DND-41 (cell line): ENCODE results near the gene VPS13A.
"Not testable (repeated sequence)": the region's sequence is repeated elsewhere in the genome, so short reads cannot be mapped to it uniquely, and the experiment has no call there.

Experiments
- ATAC-seq: fragments of 200-7000 bp; cut with Tn5 transposase; 3 replicates; pipeline ENCODE4 v1.9.1; 2021; ENCODE audit warnings: low read depth; ENCODE audit not compliant: insufficient read depth
- DNase-seq: peaks from one replicate; pipeline ENCODE4 v3.0.0-alpha.2; 2020
- H2AFZ ChIP-seq: 2 replicates; pipeline ENCODE4 v1.6.0; 2012; ENCODE audit warnings: low read depth, low read length
- H3K27ac ChIP-seq: 2 replicates; pipeline ENCODE4 v1.5.1; 2012; ENCODE audit warnings: low read length, inconsistent platforms
- H3K27me3 ChIP-seq: fragments of 200-600 bp; sonication (generic); 2 replicates; pipeline ENCODE4 v1.6.0; 2012; ENCODE audit warnings: low read length, mild to moderate bottlenecking, inconsistent platforms; ENCODE audit not compliant: insufficient read depth, poor library complexity
- H3K36me3 ChIP-seq: 2 replicates; pipeline ENCODE4 v1.5.1; 2012; ENCODE audit warnings: low read length, inconsistent platforms; ENCODE audit not compliant: insufficient read depth
- H3K4me1 ChIP-seq: 2 replicates; pipeline ENCODE4 v1.5.1; 2012; ENCODE audit warnings: mild to moderate bottlenecking, low read length; ENCODE audit not compliant: insufficient read depth
- H3K4me2 ChIP-seq: 2 replicates; pipeline ENCODE4 v1.6.0; 2012; ENCODE audit warnings: mild to moderate bottlenecking, moderate library complexity, low read length, inconsistent platforms; ENCODE audit not compliant: insufficient read depth
- H3K4me3 ChIP-seq, 2 experiments: fragments of 200-600 bp in 1 of 2; shearing (Covaris generic) in 1 of 2; 2 replicates each; pipeline ENCODE4 v1.5.1; 2012 to 2016; ENCODE audit warnings: inconsistent platforms in 2 of 2, low read length in 2 of 2, mild to moderate bottlenecking in 2 of 2, low read depth in 1 of 2, moderate library complexity in 1 of 2
- H3K79me2 ChIP-seq: 2 replicates; pipeline ENCODE4 v1.6.0; 2012; ENCODE audit warnings: low read length, inconsistent platforms; ENCODE audit not compliant: insufficient read depth
- H3K9ac ChIP-seq: 2 replicates; pipeline ENCODE4 v1.6.0; 2012; ENCODE audit warnings: low read depth, mild to moderate bottlenecking, inconsistent platforms, low read length, moderate library complexity
- H3K9me3 ChIP-seq: 2 replicates; pipeline ENCODE4 v1.5.1; 2012; ENCODE audit warnings: low read length, moderate library complexity, mild to moderate bottlenecking, inconsistent platforms; ENCODE audit not compliant: insufficient read depth, severe bottlenecking
- H4K20me1 ChIP-seq: 2 replicates; pipeline ENCODE4 v1.6.0; 2012; ENCODE audit warnings: low read length; ENCODE audit not compliant: insufficient read depth
- EZH2 ChIP-seq: IDR thresholded peaks from 3 replicates; pipeline ENCODE4 v1.6.1; 2012; ENCODE audit warnings: borderline replicate concordance, low read depth, mild to moderate bottlenecking, moderate library complexity, low read length, inconsistent platforms; ENCODE audit not compliant: severe bottlenecking
- TF ChIP-seq, protein P1 (sequence below): IDR thresholded peaks from 2 replicates; pipeline ENCODE4 v1.5.1; 2012; ENCODE audit warnings: borderline replicate concordance, low read length, moderate library complexity, mild to moderate bottlenecking; ENCODE audit not compliant: poor library complexity, severe bottlenecking; ENCODE audit errors: extremely low read depth

The VPS13A gene

GRCh38 chr9:77386187-77386586 lies 208.9 kb downstream of the VPS13A start:
- Histone ChIP-seq H3K4me3 (no peak overlapping the region), H4K20me1 (no peaks in the 10 kb centered on the region), H3K27ac (no peak overlapping the region), H3K79me2 (no peaks in the 10 kb centered on the region), H2AFZ (no peak overlapping the region), H3K4me1 (no peaks in the 10 kb centered on the region), H3K4me2 (no peak overlapping the region), H3K27me3 (no peaks in the 10 kb centered on the region), H3K9ac (no peak overlapping the region), H3K9me3 (no peaks in the 10 kb centered on the region), H3K36me3 (peaks cover 15% of the 10 kb centered on the region; the same call in 1 of the 2 replicates)
- ATAC-seq (no peak), DNase-seq (no peak)
- TF ChIP-seq, protein P1, sequence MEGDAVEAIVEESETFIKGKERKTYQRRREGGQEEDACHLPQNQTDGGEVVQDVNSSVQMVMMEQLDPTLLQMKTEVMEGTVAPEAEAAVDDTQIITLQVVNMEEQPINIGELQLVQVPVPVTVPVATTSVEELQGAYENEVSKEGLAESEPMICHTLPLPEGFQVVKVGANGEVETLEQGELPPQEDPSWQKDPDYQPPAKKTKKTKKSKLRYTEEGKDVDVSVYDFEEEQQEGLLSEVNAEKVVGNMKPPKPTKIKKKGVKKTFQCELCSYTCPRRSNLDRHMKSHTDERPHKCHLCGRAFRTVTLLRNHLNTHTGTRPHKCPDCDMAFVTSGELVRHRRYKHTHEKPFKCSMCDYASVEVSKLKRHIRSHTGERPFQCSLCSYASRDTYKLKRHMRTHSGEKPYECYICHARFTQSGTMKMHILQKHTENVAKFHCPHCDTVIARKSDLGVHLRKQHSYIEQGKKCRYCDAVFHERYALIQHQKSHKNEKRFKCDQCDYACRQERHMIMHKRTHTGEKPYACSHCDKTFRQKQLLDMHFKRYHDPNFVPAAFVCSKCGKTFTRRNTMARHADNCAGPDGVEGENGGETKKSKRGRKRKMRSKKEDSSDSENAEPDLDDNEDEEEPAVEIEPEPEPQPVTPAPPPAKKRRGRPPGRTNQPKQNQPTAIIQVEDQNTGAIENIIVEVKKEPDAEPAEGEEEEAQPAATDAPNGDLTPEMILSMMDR: no peak
- TF ChIP-seq EZH2: no peak

- Histone ChIP-seq H3K9ac (no peak overlapping the region), H4K20me1 (no peaks in the 10 kb centered on the region), H3K9me3 (no peaks in the 10 kb centered on the region), H3K79me2 (no peaks in the 10 kb centered on the region), H3K4me2 (no peak overlapping the region), H3K4me1 (no peaks in the 10 kb centered on the region), H3K27me3 (no peaks in the 10 kb centered on the region), H2AFZ (no peak overlapping the region), H3K36me3 (peaks cover 12% of the 10 kb centered on the region; the same call in 1 of the 2 replicates), H3K4me3 (no peak overlapping the region), H3K27ac (no peak overlapping the region)
- ATAC-seq (no peak), DNase-seq (no peak)
- no peak for TF ChIP-seq EZH2
- TF ChIP-seq, protein P1: no peak
Observed at GRCh38 chr9:77391834-77392233, 214.5 kb downstream of the VPS13A start.

- Histone ChIP-seq H3K4me3 (no peak overlapping the region), H3K4me2 (no peak overlapping the region), H3K4me1 (no peaks in the 10 kb centered on the region), H3K27me3 (no peaks in the 10 kb centered on the region), H3K9me3 (no peaks in the 10 kb centered on the region), H3K36me3 (peaks cover 12% of the 10 kb centered on the region; the same call in 1 of the 2 replicates), H3K9ac (no peak overlapping the region), H3K79me2 (no peaks in the 10 kb centered on the region), H2AFZ (no peak overlapping the region), H4K20me1 (no peaks in the 10 kb centered on the region), H3K27ac (no peak overlapping the region)
- ATAC-seq (no peak), DNase-seq (no peak)
- no peak for TF ChIP-seq EZH2
- TF ChIP-seq, protein P1: no peak
Observed at GRCh38 chr9:77392328-77392727, 215.0 kb downstream of the VPS13A start.

- H3K4me2 ChIP-seq, H4K20me1 ChIP-seq, H3K4me3 ChIP-seq, H3K4me1 ChIP-seq, H3K27me3 ChIP-seq, H3K9me3 ChIP-seq, H3K36me3 ChIP-seq, H2AFZ ChIP-seq, ATAC-seq, H3K27ac ChIP-seq, H3K9ac ChIP-seq, DNase-seq, H3K79me2 ChIP-seq: not testable (repeated sequence)
Observed at GRCh38 chr9:77398581-77398980, 221.2 kb downstream of the VPS13A start.
